K562 (cell line): ENCODE measurements around the gene ARFGAP1. TPM values are rescaled to one million over a fixed set of nuclear protein-coding genes. Genes with fewer than 3 reads are reported as not detected.
A peak's percentile ranks its signal among the peaks of the same experiment; 100 is the strongest.

Experiments
- CREB1 ChIP-seq, 2 experiments: sonication (generic) in 1 of 2; formaldehyde crosslinking in 1 of 2; IDR thresholded peaks; 2 replicates each; pipeline versions ENCODE4 v1.6.1 to v1.8.0; 2012 to 2022; ENCODE audit warnings: inconsistent platforms in 1 of 2, mild to moderate bottlenecking in 1 of 2, missing genetic modification reagents in 1 of 2, moderate library complexity in 1 of 2
- DMBX1 ChIP-seq: fragments of 250-450 bp; sonication (Bioruptor Pico); IDR thresholded peaks from 2 replicates; pipeline ENCODE4 v1.8.0; 2022; ENCODE audit warnings: inconsistent platforms, mild to moderate bottlenecking, moderate library complexity, borderline replicate concordance
- MYC ChIP-seq, 2 experiments: fragments of 250-450 bp in 1 of 2; sonication (Bioruptor Pico) in 1 of 2; IDR thresholded peaks; 2 replicates each; pipeline versions ENCODE4 v1.5.1 to v1.6.1; 2012 to 2021; ENCODE audit warnings: low read depth in 2 of 2, borderline replicate concordance in 1 of 2, improper control_type of control experiment in 1 of 2, low read length in 1 of 2, mild to moderate bottlenecking in 1 of 2, moderate library complexity in 1 of 2
- NR2C1 ChIP-seq, 2 experiments: fragments of 450-650 bp; IDR thresholded peaks; 2 replicates each; pipeline ENCODE4 v1.6.1; 2017; ENCODE audit warnings: mild to moderate bottlenecking in 2 of 2, antibody characterized with exemption in 1 of 2, inconsistent platforms in 1 of 2, missing compliant biosample characterization in 1 of 2, missing genetic modification characterization in 1 of 2
- RAD21 ChIP-seq, 2 experiments: fragments of 250-450 bp in 1 of 2; fragments of 450-650 bp in 1 of 2; sonication (Bioruptor Pico) in 1 of 2; formaldehyde crosslinking in 1 of 2; IDR thresholded peaks in 1 of 2; conservative IDR thresholded peaks in 1 of 2; 2 replicates each; pipeline versions ENCODE4 v1.4.0 to v1.8.0; 2020 to 2022; ENCODE audit warnings: mild to moderate bottlenecking in 2 of 2, moderate library complexity in 1 of 2
- RFX7 ChIP-seq: fragments of 250-450 bp; sonication (Bioruptor Pico); IDR thresholded peaks from 2 replicates; pipeline ENCODE4 v1.5.1; 2021; ENCODE audit warnings: mild to moderate bottlenecking
- SIN3A ChIP-seq, 2 experiments: fragments of 150-350 bp in 1 of 2; IDR thresholded peaks; 2 replicates each; pipeline ENCODE4 v1.6.1; 2011 to 2016; ENCODE audit warnings: borderline replicate concordance in 2 of 2, low read depth in 2 of 2, low read length in 2 of 2, mild to moderate bottlenecking in 2 of 2, moderate library complexity in 2 of 2; ENCODE audit not compliant: control insufficient read depth in 1 of 2
- XRCC4 ChIP-seq: IDR thresholded peaks from one replicate; pipeline ENCODE4 v1.6.1; 2011; ENCODE audit not compliant: insufficient read depth, insufficient read length; ENCODE audit errors: extremely low read depth
- XRCC5 ChIP-seq: fragments of 200-400 bp; formaldehyde crosslinking; IDR thresholded peaks from 2 replicates; pipeline ENCODE4 v1.6.1; 2017; ENCODE audit warnings: low read depth, mild to moderate bottlenecking, low read length
- polyA plus RNA-seq, 8 experiments: library from polyadenylated mRNA; depleted of rRNA in 4 of 8; stranded (reverse) in 5 of 8; unstranded in 3 of 8; fragments of >200 nt; fragmentation: Nextera tagmentation in 2 of 8; fragmentation: Illumina TruSeq in 1 of 8; extraction: Ambion mirVana in 2 of 8; extraction: Trizol in 1 of 8; gene quantifications; 2 replicates each; pipeline versions ENCODE4 v1.2.1 to v1.2.3, GENCODE V29; 2011 to 2014; ENCODE audit warnings: inconsistent platforms in 1 of 8, missing spikeins in 1 of 8
- total RNA-seq, 7 experiments: library from RNA; depleted of rRNA in 6 of 7; stranded (reverse); fragments of >200 nt in 6 of 7; fragmentation: Illumina TruSeq in 2 of 7; extraction: Trizol in 2 of 7; gene quantifications; 2 replicates each; pipeline versions ENCODE4 v1.2.1 to v1.2.3, GENCODE V29; 2011 to 2021; ENCODE audit warnings: low replicate concordance in 1 of 7
- TF ChIP-seq, protein P1 (sequence below), 2 experiments: fragments of 450-650 bp; formaldehyde crosslinking in 1 of 2; IDR thresholded peaks; 2 replicates each; pipeline versions ENCODE4 v1.4.0 to v1.6.1; 2014 to 2020; ENCODE audit warnings: mild to moderate bottlenecking in 2 of 2, borderline replicate concordance in 1 of 2, low read depth in 1 of 2
- TF ChIP-seq, protein P2 (sequence below), 2 experiments: fragments of 450-650 bp; conservative IDR thresholded peaks; 2 replicates each; pipeline ENCODE4 v1.6.1; 2017; ENCODE audit warnings: mild to moderate bottlenecking in 2 of 2, moderate library complexity in 2 of 2
- TF ChIP-seq, protein P3 (sequence below): sonication (generic); formaldehyde crosslinking; IDR thresholded peaks from 2 replicates; pipeline ENCODE4 v1.9.0; 2022; ENCODE audit warnings: mild to moderate bottlenecking, missing genetic modification reagents

The ARFGAP1 gene
- total and polyA plus RNA-seq, 9 of the 15 experiments (the other 6 are each of a cell fraction or from before 2014, with no cell fraction given): 0.53 to 102 (median 33.5) TPM

DNA sequence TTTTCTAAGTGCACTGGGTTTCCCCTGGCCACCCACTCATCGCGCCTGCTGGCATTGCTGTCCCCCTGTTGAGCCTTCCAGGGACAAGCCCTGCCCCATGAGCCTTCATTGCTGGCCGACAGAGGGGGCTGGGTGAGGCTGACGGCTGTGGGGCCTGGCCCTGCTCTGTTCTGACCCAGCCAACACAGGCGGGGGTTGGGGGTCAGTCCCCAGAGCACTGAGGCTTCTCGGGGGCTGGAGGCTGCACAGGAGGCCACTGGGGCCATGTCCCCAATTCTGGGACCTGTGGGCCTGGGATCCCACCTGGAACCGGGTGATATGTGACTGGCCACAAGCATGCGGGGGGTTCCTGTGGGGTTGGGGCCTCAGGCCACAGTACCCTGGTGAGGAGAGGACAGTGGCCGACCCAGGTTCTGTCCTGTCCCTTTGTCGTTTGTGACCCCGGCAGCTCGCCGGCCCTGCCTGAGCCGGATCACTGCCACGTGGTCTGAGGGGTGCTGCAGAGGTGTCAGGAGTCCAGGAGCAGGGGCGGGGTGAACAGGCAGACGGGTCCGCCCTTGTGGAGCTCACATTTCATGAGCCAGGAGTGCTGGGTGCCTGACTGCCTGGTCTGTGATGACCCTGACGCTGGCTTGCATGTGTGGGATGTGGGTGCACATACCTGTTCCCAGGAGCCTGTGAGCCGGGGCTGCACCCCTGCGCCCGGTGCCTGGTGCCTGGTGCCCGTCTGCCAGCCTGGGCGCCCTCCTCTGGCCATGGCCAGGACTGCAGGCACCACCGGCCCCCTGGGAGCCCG lies 18.3 kb downstream of the ARFGAP1 start (continued):
- TF ChIP-seq, protein P1, sequence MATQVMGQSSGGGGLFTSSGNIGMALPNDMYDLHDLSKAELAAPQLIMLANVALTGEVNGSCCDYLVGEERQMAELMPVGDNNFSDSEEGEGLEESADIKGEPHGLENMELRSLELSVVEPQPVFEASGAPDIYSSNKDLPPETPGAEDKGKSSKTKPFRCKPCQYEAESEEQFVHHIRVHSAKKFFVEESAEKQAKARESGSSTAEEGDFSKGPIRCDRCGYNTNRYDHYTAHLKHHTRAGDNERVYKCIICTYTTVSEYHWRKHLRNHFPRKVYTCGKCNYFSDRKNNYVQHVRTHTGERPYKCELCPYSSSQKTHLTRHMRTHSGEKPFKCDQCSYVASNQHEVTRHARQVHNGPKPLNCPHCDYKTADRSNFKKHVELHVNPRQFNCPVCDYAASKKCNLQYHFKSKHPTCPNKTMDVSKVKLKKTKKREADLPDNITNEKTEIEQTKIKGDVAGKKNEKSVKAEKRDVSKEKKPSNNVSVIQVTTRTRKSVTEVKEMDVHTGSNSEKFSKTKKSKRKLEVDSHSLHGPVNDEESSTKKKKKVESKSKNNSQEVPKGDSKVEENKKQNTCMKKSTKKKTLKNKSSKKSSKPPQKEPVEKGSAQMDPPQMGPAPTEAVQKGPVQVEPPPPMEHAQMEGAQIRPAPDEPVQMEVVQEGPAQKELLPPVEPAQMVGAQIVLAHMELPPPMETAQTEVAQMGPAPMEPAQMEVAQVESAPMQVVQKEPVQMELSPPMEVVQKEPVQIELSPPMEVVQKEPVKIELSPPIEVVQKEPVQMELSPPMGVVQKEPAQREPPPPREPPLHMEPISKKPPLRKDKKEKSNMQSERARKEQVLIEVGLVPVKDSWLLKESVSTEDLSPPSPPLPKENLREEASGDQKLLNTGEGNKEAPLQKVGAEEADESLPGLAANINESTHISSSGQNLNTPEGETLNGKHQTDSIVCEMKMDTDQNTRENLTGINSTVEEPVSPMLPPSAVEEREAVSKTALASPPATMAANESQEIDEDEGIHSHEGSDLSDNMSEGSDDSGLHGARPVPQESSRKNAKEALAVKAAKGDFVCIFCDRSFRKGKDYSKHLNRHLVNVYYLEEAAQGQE (IDR thresholded peaks at IDR 0.05; ENCODE audit: borderline replicate concordance): peak; percentile 23
- TF ChIP-seq, protein P1 (CRISPR knock-in tag; IDR thresholded peaks at IDR 0.05; ENCODE audit: low read depth): peak; percentile 23; the same call in 1 of the 2 replicates
- TF ChIP-seq MYC (IDR thresholded peaks at IDR 0.05; ENCODE audit: low read depth, low read length): peak; percentile 20; the same call in 1 of the 2 replicates
- no peak for TF ChIP-seq MYC (CRISPR knock-in tag; IDR thresholded peaks at IDR 0.05; ENCODE audit: borderline replicate concordance, low read depth)
- TF ChIP-seq NR2C1 (IDR thresholded peaks at IDR 0.05): no peak
- no peak for TF ChIP-seq NR2C1 (tag; IDR thresholded peaks at IDR 0.05)
- TF ChIP-seq, protein P2, sequence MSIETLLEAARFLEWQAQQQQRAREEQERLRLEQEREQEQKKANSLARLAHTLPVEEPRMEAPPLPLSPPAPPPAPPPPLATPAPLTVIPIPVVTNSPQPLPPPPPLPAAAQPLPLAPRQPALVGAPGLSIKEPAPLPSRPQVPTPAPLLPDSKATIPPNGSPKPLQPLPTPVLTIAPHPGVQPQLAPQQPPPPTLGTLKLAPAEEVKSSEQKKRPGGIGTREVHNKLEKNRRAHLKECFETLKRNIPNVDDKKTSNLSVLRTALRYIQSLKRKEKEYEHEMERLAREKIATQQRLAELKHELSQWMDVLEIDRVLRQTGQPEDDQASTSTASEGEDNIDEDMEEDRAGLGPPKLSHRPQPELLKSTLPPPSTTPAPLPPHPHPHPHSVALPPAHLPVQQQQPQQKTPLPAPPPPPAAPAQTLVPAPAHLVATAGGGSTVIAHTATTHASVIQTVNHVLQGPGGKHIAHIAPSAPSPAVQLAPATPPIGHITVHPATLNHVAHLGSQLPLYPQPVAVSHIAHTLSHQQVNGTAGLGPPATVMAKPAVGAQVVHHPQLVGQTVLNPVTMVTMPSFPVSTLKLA (conservative IDR thresholded peaks at IDR 0.05): peak in 1 of 2 experiments; percentile 63; a peak in 2 of 4 replicates
- TF ChIP-seq, protein P3, sequence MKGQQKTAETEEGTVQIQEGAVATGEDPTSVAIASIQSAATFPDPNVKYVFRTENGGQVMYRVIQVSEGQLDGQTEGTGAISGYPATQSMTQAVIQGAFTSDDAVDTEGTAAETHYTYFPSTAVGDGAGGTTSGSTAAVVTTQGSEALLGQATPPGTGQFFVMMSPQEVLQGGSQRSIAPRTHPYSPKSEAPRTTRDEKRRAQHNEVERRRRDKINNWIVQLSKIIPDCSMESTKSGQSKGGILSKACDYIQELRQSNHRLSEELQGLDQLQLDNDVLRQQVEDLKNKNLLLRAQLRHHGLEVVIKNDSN (CRISPR knock-in tag): peak; percentile 66
- no peak for TF ChIP-seq RFX7
- TF ChIP-seq RAD21 (CRISPR knock-in tag; conservative IDR thresholded peaks at IDR 0.05 in 1 of 2, IDR thresholded peaks at IDR 0.05 in 1 of 2): peak in 1 of 2 experiments; percentile 50; a peak in 3 of 4 replicates
- TF ChIP-seq DMBX1 (CRISPR knock-in tag): no peak
- peak in 1 of 2 experiments; percentile 57; a peak in 1 of 4 replicates for TF ChIP-seq SIN3A (IDR thresholded peaks at IDR 0.05; ENCODE audit: borderline replicate concordance in 2 of 2, control insufficient read depth in 1 of 2, low read depth in 2 of 2, low read length in 2 of 2)
- no peak for TF ChIP-seq XRCC4
- TF ChIP-seq CREB1 (IDR thresholded peaks at IDR 0.05): 0 out of 2 replicates have a peak, but pooled peaks have one; percentile 19
- no peak for TF ChIP-seq CREB1 (CRISPR knock-in tag; IDR thresholded peaks at IDR 0.05)
- TF ChIP-seq XRCC5: peak; percentile 72; the same call in 1 of the 2 replicates
